Vagina (tissue), 2 donors: Measurements from ENCODE around the gene DCHS2. TPM values are rescaled to one million over a fixed set of nuclear protein-coding genes. Genes with fewer than 3 reads are reported as not detected.

ENCODE experiments used
- DNase-seq, 2 donors: peaks; one replicate each; pipeline ENCODE4 v3.0.0-alpha.2; 2017; ENCODE audit errors: extremely low spot score in 2 of 2
- H3K27ac ChIP-seq: fragments of 200-600 bp; sonication (generic); one replicate; pipeline ENCODE4 v1.5.1; 2019
- H3K27me3 ChIP-seq: fragments of 200-600 bp; sonication (generic); one replicate; pipeline ENCODE4 v1.5.1; 2019
- H3K36me3 ChIP-seq, 2 donors: fragments of 200-600 bp; sonication (generic); one replicate each; pipeline ENCODE4 v1.5.1; 2017 to 2019
- H3K4me1 ChIP-seq: fragments of 200-600 bp; sonication (generic); one replicate; pipeline ENCODE4 v1.5.1; 2019
- H3K4me3 ChIP-seq, 2 donors: fragments of 200-600 bp; sonication (generic); 1 replicate in 1 of 2; 2 replicates in 1 of 2; pipeline ENCODE4 v1.5.1; 2016 to 2019
- H3K9me3 ChIP-seq: fragments of 200-600 bp; sonication (generic); one replicate; pipeline ENCODE4 v1.5.1; 2019
- CTCF ChIP-seq, 3 experiments: fragments of 450-650 bp in 2 of 3; fragments of 200-600 bp in 1 of 3; sonication (generic) in 1 of 3; IDR thresholded peaks; one replicate each; pipeline ENCODE4 v1.5.1; 2017 to 2019; ENCODE audit warnings: antibody characterized with exemption in 3 of 3, mild to moderate bottlenecking in 2 of 3, moderate library complexity in 2 of 3
- POLR2A ChIP-seq, 2 donors: fragments of 450-650 bp; IDR thresholded peaks; one replicate each; pipeline ENCODE4 v1.6.1; 2017; ENCODE audit warnings: antibody characterized with exemption in 2 of 2, mild to moderate bottlenecking in 2 of 2, moderate library complexity in 2 of 2
- POLR2AphosphoS5 ChIP-seq, 2 donors: sonication (generic); formaldehyde crosslinking; IDR thresholded peaks; one replicate each; pipeline ENCODE4 v1.9.0; 2017; ENCODE audit warnings: antibody characterized with exemption in 2 of 2, mild to moderate bottlenecking in 2 of 2, low read depth in 1 of 2; ENCODE audit not compliant: insufficient read depth in 1 of 2
- intact Hi-C: fragments of 100-400 bp; cut with DNase I; formaldehyde crosslinking; loops from one replicate; pipeline ENCODE4 v1.15.1; 2023
- total RNA-seq: library from RNA; depleted of rRNA; stranded (reverse); fragments of >200 nt; gene quantifications from one replicate; pipeline ENCODE4 v1.2.3, GENCODE V29; 2016

Gene DCHS2
- total RNA-seq, 1 donor from 2014 or later = 7.9 TPM

- H3K36me3 ChIP-seq = no peaks in the 10 kb centered on the region
- intact Hi-C loops = no loop called here
- H3K9me3 ChIP-seq = no peaks in the 10 kb centered on the region
- no peak overlapping the region for H3K27ac ChIP-seq
- DNase-seq = no peak
- TF ChIP-seq POLR2AphosphoS5 (IDR thresholded peaks at IDR 0.05; ENCODE audit: insufficient read depth in 1 of 2, low read depth in 1 of 2) = no peak
- TF ChIP-seq CTCF (IDR thresholded peaks at IDR 0.05) = no peak
- no peak for TF ChIP-seq POLR2A (IDR thresholded peaks at IDR 0.05)
- H3K27me3 ChIP-seq = no peaks in the 10 kb centered on the region
- no peaks in the 10 kb centered on the region for H3K4me1 ChIP-seq
- H3K4me3 ChIP-seq = no peak overlapping the region
Measured at GRCh38 chr4:154471526-154472331, 19.9 kb downstream of the DCHS2 start.

GRCh38 chr4:154471032-154471431, 20.6 kb downstream of the DCHS2 start:
- H3K4me3 ChIP-seq = no peak overlapping the region
- H3K27ac ChIP-seq = no peak overlapping the region
- H3K4me1 ChIP-seq = no peaks in the 10 kb centered on the region
- no peak for TF ChIP-seq POLR2A (IDR thresholded peaks at IDR 0.05)
- TF ChIP-seq POLR2AphosphoS5 (IDR thresholded peaks at IDR 0.05; ENCODE audit: insufficient read depth in 1 of 2, low read depth in 1 of 2) = no peak
- TF ChIP-seq CTCF (IDR thresholded peaks at IDR 0.05) = no peak
- intact Hi-C loops = no loop called here
- no peak for DNase-seq
- no peaks in the 10 kb centered on the region for H3K36me3 ChIP-seq
- H3K27me3 ChIP-seq = no peaks in the 10 kb centered on the region
- no peaks in the 10 kb centered on the region for H3K9me3 ChIP-seq

- Histone ChIP-seq H3K36me3 (no peaks in the 10 kb centered on the region), H3K9me3 (no peaks in the 10 kb centered on the region), H3K27me3 (no peaks in the 10 kb centered on the region), H3K27ac (no peak overlapping the region), H3K4me1 (no peaks in the 10 kb centered on the region), H3K4me3 (no peak overlapping the region)
- no peak for TF ChIP-seq CTCF (IDR thresholded peaks at IDR 0.05)
- no peak for TF ChIP-seq POLR2AphosphoS5 (IDR thresholded peaks at IDR 0.05; ENCODE audit: insufficient read depth in 1 of 2, low read depth in 1 of 2)
- TF ChIP-seq POLR2A (IDR thresholded peaks at IDR 0.05) = no peak
- no peak for DNase-seq
- intact Hi-C loops = no loop called here
Measured at GRCh38 chr4:154467886-154468285, 23.7 kb downstream of the DCHS2 start.

GRCh38 chr4:154466336-154466735, 25.3 kb downstream of the DCHS2 start:
- no peak overlapping the region for H3K4me3 ChIP-seq

More at GRCh38 chr4:154466336-154466735, 25.3 kb downstream of the DCHS2 start:
- TF ChIP-seq CTCF (IDR thresholded peaks at IDR 0.05) = no peak
- no peak for TF ChIP-seq POLR2A (IDR thresholded peaks at IDR 0.05)
- no peak for TF ChIP-seq POLR2AphosphoS5 (IDR thresholded peaks at IDR 0.05; ENCODE audit: insufficient read depth in 1 of 2, low read depth in 1 of 2)
- no peaks in the 10 kb centered on the region for H3K9me3 ChIP-seq
- no peaks in the 10 kb centered on the region for H3K4me1 ChIP-seq
- intact Hi-C loops = no loop called here
- H3K27ac ChIP-seq = no peak overlapping the region
- H3K27me3 ChIP-seq = no peaks in the 10 kb centered on the region
- no peaks in the 10 kb centered on the region for H3K36me3 ChIP-seq
- no peak for DNase-seq
